ENCODE data around the gene PPME1.

PPME1 gene

DNA sequence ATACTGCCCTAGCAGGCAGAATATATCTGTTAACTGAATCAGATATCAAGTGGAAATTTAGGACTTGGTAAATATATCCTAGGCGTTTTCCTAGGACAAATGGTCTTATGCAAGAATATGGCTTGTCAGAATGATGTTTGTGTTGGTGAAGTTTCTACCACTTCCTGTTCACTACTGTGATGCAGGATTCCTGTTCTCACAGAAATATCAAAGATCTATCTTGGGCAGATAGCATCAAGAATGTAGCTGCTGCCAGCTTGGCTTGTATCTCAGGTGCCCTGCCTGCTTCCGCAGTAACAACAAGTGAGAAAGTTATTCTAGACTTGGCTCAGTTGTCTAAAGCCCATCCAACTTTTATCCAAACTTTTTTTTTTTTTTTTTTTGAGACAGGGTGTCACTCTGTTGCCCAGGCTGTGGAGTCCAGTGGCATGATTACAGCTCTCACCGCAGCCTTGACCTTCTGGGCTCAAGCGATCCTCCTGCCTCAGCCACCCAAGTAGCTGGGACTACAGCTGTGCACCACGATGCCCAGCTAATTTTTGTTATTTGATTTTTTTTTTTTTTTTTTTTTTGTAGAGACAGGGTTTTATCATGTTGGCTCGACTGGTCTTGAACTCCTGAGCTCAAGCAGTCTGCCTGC lies 61.3 kb downstream of the PPME1 start:
- DNase-seq (ENCODE audit: low spot score): no peak

DNA sequence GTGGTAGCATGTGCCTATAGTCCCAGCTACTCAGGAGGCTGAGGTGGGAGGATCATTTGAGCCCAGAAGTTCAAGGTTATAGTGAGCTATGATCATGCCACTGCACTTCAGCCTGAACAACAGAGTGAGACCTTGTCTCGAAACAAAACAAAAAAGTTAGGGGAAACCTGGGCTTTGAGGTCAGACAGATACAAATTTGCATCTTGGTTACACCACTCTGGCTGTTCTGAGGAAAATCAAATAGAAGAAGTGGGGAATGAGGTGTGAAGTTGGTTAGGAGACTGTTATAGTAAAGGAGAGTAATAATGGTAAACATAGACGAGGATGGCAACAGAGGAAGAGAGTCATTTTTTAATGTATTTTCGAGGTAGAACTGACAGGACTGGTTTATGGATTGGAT lies 62.6 kb downstream of the PPME1 start:
- no peak for DNase-seq (ENCODE audit: low spot score)

DNA sequence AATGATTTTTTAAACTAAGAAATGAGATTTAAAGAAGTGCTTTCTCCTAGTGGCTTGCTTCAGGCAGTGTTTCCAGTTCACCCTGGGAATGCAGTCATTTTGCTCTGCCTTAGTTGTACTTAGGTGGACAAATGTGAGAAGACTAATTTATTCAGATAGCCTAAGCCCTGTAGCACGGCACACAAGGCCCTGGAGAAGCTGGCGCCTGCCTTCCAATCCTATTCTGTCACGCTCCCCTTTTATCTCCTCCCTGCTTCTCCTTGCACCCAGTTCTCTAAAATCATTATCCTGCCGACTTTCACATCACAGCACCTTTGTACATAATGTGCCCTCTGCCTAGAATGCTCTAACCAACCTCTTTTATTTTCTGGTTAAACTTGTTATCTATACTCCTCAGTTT lies 64.0 kb downstream of the PPME1 start:
- no peak for DNase-seq (ENCODE audit: low spot score)

DNA sequence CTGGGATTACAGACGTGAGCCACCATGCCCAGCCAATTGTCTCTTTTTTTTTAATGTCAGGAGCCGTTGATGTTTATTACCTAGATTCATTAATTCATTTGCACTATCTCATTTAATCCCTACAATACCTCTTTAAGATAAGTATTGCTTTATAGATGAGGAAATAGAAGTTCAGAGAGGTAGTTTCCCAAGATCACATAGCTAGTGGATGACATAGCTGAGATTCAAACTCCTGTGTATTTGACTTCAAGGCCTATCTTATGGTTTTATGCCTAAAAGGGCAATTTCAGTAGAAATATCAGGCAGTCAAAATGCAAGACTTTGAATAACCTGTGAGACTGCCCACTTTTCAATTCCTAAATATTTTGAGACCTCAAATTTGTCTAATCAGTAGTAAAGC lies 66.5 kb downstream of the PPME1 start:
- DNase-seq (ENCODE audit: low spot score): no peak

DNA sequence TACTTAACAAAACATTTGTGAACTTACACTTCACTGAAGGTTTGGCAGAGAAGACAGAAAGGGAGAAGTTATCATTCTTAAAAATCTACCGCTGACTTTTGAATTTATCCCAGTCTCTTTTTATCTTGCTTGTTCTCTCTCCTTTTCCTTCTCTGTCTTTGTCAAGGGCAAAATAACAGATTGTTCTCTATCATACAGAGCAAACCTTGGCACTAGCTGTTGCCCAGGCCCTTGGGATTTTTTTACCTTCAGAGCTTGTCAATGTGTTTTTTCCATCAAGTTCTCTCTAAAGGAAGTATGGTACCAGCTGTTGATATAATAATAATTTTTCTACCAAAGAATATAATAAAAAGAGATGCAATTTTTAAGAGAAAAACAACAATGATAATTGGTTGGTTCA lies 67.2 kb downstream of the PPME1 start:
- no peak for DNase-seq (ENCODE audit: low spot score)

DNA sequence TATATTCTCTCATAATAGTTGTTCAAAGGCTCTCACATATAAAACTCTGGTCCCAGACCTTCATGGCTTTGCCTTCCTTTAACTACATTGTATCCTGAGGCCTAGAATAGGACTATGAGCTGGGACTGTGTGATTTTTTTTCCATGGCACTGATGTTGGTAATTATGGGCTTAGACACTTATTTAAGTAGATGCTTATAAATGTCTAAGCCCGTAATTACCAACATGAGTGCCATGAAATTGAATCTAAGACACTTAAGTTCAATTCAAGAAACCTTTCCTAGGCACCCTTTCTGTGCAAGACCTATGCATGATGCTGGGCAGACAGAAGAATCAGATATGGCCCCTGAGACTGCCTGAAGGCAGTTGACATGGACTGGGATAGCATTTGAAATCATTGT lies 77.4 kb downstream of the PPME1 start:
- DNase-seq (ENCODE audit: low spot score): no peak

DNA sequence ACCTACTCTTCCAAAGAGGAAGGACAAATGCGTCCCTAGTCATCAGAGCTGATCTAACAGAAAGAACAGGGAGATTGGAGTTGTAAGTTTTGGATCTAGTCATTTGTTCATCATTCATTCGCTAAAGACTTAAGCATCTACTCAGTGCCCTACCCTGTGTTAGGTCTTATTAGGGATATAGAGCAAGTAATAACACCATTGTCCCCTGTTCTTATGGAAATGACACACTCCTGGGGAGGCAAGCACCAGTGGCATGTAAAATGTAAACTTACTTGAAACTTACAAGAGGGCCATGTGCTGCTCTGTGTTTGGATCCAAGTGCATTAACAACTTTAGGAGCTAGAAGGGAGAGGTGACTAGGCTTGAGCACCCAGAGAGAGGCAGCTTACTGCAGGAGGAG lies 78.4 kb downstream of the PPME1 start:
- DNase-seq (ENCODE audit: low spot score): no peak

DNA sequence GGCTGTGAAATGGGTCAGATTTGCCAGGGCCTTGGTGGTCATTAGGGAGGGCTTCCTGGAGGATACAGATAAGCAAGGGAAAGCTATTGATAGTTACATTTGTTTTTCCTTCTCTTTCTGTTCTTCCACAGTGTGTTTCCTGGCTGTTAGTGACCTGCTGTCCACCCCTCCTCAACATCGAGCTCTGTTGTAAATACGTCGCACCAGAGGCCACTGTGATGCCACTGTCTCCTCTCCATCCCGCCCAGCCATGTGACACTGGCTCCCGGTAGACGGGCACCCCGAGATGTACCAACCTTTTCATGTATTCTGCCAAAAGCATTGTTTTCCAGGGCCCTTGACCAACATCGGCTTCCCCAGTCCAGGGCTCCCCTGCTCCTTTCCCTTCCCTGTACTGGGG lies 82.3 kb downstream of the PPME1 start:
- DNase-seq (ENCODE audit: low spot score): no peak

DNA sequence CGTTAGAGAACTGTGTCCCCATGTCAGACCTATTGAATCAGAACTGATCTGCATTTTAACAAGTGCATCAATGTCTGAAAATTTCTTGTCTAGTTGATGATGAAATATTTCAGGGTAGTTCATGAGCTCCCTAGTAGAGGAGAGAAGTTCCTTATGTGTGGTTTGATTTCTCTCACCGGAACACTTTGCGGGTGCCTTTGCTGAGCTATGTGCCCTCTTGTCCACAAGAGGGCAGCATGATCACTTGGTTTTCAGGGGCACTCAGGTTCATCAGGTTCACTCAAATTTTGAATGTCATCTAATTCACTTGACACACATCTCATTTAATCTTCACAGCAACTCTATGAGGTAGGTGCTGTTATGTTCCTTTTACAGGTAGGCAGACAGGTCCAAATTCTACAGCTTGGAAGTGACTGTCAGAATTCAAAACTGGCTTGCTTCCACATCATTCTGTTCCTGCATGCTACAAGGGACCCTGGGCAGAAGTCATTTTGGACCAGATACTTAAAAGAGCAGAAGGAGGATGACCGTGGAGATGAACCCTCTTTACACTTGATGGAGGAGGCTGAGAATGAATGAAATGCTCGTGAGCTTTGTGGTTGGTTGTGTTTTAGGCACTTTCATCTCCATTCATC lies 84.8 kb downstream of the PPME1 start:
- DNase-seq (ENCODE audit: low spot score): peak; percentile 50

DNA sequence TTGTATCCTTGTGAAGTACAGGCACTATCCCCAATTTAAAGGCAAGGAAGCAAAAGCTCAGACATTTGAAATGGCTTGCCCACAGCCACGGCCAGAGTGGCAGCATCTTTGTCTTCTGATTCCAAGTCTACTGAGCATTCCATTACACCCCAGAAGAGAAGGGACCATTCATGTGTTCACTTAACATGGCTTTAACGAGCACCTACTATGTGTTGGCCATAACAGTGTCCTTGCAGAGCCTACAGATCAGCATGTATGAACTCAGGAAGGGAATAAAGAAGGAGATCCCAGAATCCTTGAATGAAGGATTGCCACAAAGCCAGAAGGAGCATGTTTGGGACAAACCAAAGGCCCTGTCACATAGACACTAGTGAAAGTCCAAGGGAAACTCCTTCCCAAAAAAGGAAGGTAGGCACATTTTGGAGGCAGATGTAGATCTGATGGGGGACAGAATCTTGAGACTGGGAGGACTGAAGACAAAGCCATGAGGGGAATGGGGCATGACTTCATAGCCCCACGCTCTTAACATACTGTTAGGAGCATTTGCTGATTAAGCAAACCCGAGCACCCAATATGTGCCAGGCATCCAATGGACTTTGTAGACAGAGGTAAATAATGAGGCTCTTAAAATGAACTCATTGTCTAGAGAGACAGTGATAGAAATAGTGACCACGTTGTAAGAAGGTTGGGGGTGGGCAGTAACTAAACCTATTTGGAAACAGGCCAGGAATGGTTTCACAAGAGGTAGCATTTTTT lies 85.5 kb downstream of the PPME1 start:
- DNase-seq (ENCODE audit: low spot score): no peak

DNA sequence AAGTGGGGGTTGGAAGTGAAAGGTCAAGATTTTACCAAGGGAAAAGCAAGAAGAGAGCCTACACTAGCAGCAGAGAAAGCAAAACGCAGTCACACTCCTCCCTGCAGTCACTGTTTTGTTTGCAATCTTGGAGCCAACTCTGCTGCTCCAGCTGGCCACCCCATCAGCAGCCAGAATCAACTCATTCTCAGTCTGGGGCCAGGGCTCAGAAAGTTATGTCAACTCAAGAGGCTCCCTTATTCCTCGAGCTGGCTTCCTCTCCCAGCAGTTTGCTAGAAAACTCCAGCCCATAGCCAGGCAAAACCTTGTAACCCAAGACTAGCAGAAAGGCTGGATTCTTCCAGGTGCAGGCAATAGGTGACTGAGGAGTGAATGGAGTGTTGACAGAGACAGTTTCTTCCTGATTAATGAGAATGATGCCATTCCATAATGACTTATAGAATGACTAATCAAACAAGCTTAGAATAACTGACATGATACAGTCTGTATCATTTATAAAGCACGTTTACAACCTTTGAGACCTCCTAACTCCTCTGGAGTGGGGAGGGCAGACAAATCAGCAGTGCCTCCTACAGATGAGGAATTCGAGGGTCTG lies 87.0 kb downstream of the PPME1 start:
- DNase-seq (ENCODE audit: low spot score): peak; percentile 7

DNA sequence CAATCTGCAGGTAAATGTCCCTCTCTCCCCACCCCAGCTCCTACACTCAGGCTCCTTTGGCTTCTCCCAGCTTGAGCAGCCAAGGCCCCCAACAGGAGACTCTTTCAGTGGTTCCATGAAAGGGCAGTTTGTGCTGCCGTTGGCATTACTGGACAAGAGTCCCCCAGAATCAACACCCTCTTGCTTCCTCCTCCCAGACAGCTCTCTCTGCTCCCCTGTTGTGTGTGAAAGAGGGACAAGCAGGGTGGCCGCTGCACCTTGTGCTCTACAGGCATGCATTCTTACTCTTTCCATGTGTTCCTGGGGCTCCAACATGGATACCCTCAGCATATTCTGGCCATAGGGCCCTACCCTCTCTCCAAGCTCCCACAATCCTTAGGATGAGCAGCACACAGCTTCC lies 91.6 kb downstream of the PPME1 start:
- DNase-seq (ENCODE audit: low spot score): no peak

DNA sequence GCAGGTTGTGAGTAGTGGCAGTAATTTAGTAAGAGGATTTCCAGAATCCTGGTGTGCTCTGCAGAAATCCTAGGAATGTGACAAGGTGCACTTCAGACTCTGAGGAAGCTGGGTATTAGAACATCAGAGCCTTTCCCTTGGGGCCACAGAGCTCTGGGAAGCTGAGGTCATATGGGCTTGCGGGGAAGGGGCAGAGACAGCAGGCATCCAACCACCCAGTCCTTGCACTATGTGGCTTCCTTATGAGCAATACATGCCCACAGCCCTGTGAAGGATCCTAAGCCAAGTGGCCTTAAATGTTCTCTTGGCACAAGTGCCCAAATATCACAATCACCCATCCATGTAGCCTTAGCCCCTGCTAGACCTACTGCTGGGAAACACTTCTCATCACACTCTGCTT lies 94.2 kb downstream of the PPME1 start:
- no peak for DNase-seq (ENCODE audit: low spot score)

DNA sequence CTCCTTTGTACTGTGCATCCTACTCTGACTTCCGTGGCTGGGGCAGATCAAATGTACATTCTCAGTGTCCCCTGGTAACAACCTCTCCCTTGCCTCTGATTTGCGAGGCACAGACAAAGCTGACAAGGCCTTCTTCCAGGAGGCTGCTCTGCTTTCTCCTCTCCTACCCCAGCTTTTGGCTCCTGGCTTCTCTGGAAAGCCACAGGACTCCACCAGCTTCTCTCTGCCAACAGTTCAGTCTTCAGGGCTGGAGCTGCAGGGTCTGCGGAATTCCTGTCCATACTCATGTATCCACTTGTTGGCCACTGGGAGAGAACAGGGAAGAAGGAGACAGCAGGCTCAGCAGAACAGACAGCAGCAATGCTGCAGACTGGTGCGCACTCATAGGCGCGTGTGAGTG lies 95.9 kb downstream of the PPME1 start:
- DNase-seq (ENCODE audit: low spot score): no peak

DNA sequence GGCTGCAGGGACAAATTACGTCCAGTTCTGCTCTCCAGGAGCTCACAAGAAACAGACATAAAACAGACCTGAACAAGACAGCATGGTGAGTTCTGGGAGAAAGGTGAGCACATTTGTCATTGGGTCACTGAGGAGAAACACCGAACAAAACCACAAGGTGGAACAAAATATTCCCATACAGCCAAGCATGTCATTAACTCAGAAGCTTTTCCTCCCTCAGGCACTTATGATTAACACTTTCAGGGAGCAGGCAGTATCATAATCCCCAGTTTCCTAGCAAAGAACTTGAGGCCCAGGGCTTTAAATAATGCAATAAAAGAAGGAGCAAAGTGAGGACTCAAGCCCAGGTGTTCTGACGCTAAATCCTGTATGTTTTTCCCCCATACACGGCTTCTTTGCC lies 97.4 kb downstream of the PPME1 start:
- no peak for DNase-seq (ENCODE audit: low spot score)

DNA sequence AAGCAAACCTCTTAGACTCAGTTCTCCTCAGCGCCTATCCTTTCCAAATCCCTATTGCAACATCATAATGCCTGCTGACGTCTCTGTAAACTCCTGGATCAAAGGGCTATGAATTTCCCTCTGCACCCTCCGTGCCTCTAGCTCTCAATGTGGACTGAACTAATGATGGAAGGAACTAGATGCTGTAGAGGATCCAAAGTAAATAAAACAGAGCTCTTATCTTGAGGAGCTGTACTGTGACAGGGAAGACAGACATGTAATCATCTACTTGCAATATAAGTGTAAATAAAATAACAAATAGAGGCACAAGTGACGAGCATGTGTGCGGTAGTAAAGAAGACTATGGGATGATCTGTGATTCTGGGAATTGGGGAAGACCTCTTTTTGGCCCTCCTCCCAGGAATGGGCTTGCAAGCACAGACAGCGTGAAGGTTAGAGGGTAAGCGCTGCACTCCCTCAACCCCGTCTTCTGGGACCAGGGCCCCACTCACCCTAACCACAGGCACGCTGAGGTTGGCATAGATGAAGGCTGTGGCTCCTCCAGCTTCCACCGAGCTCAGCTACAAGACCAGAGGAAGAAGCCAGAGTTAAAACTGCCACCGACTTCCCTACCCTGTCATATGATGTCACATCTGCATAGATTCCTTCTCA lies 98.2 kb downstream of the PPME1 start:
- DNase-seq (ENCODE audit: low spot score): no peak

DNA sequence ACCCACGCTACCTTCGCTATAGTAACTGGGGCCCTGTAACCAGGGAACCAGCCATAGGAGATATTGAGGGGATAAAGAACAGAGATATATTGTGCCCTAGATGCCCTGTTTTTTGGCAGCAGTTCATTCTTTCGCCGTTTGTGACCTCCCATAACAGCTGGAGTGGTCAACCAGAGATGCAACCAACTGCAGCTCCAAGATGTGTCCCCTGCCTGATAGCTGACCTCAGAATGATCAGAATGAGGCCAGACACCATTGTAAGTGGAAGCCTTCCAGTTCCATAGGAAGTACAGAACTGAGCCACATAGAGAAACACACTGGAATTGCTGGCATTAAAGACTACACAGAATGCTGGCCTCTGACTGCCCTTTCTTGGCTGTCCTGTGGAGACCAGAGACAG lies 101.2 kb downstream of the PPME1 start:
- DNase-seq (ENCODE audit: low spot score): no peak

DNA sequence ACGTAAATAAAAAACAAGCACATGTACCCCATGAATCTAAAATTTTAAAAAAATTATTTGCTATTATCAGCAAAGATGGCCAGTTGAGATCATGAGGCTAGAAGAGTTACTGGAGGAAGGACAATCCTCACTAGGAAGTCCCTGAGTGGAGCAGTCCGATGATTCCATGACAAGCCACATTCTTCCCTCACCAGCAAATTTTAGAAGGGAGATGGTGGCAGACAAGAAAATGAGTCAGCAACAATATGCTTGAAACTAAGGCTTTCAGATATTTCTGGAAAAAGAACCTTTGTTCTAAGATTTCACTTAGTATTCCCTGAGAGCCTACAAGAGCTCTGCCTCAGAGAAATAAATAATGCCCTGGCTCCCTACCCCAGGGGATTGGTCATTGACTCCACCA lies 105.5 kb downstream of the PPME1 start:
- DNase-seq (ENCODE audit: low spot score): no peak

DNA sequence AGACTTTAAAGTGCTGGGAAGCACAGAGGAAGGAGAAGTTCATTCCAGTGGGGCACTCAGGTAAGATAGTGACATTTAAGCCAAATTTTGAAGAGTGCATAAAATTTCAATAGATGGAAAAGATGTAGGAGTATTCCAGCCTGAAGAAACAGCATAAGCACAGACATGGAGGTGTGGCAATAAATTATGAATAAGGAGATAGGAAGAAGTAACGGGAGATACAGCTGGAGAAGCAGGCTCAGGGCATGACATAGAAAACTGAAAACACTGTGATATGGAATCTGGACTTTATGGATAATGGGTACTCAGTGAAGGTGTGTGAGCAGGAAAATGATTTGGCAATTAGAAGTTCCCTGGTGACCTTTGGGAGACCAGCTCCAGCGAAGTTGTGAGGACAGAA lies 107.0 kb downstream of the PPME1 start:
- no peak for DNase-seq (ENCODE audit: low spot score)

DNA sequence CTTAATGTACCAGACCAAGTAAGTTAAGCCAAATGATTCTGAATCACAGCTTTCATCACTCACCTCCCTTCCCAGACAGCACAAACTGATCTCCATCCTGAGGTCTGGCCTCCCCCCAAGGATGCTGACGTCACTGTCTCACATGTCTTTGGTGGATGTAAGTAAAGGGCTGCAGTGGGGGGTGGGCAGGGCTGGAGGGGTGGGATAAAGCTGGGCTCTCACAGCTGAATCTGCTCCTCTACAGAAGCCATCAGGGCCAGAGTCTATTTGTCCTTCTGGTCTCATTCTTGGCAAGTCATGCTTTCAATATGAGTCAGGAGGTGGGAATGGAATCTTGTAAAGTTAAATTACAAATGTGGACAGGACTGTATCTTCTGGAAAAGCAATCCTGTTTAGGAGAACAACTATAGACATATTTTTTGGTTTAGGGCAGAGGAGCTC lies 107.7 kb downstream of the PPME1 start:
- no peak for DNase-seq (ENCODE audit: low spot score)

DNA sequence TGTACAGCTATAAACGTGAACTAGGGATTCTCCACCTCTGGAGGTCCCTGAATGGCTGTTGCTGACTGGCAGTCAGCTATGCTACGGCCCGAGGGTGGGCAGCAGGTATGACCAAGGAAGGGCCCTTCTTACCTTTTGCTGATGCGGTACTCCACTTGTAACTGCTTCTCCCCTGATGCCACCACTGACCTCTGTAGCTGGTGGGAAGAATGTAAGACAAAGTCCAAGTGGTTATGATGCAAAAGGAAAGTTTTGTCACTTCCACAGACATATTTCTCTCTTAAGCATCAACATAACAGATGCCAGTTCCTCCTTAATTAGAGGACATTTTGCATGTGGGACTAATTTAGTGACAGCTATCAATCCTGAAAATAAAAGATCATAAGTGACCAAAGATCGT lies 108.2 kb downstream of the PPME1 start:
- no peak for DNase-seq (ENCODE audit: low spot score)

DNA sequence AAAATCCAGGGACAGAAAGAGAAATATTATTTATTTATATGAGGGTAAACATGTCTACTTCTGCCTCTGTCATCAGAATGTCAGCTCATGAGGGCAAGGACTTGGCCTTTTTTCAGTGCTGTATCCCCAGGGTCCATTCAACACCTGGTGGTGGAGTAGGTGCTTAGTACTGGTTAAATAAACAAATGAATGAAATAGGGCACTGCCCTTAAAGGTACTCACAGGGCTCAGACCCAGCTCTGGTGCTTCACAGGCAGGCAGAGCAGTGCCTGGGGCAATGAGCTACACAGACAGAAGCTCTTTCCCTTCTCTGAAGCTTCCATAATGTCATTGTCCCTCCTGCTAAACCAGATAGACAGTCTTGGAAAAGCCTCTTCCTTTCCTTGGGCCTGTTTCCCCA lies 109.4 kb downstream of the PPME1 start:
- DNase-seq (ENCODE audit: low spot score): no peak

DNA sequence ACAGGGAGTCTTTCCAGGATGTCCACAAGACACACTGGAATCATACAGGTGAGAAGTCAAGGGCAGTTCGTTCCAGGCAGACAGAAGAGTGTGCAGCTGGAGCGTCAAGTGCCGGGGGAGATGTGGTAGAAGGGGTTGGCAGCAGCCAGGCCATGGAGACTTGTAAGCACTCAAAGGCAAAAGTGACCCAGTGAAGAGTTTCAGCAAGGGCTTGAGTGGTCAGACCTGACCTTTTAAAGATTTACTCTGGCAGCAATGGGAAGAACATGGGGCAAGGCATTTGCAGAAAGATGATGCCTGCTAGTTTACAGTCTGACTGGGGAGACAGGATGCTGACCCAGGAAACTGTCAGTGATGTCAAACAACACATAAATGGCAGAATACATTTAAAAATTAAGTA lies 111.3 kb downstream of the PPME1 start:
- DNase-seq (ENCODE audit: low spot score): no peak

Measured in putamen (tissue), 1 donor.